ENCODE results near the gene FBXO31.
"Not testable (repeated sequence)": the region's sequence is repeated elsewhere in the genome, so short reads cannot be mapped to it uniquely, and the experiment has no call there.

The FBXO31 gene

GRCh38 chr16:87411375-87412271 is 28.0 kb upstream of the FBXO31 start:
- no peak for DNase-seq (ENCODE audit: low spot score)

- DNase-seq (ENCODE audit: low spot score), result no peak
Observed at GRCh38 chr16:87410968-87411367, 27.4 kb upstream of the FBXO31 start.

- no peak for DNase-seq (ENCODE audit: low spot score)
Observed at GRCh38 chr16:87410530-87410929, 27.0 kb upstream of the FBXO31 start.

- no peak for DNase-seq (ENCODE audit: low spot score)
Observed at GRCh38 chr16:87409781-87410180, 26.2 kb upstream of the FBXO31 start.

- no peak for DNase-seq (ENCODE audit: low spot score)
Observed at GRCh38 chr16:87409153-87409552, 25.6 kb upstream of the FBXO31 start.

- DNase-seq (ENCODE audit: low spot score), result no peak
Observed at GRCh38 chr16:87407511-87408112, 24.0 kb upstream of the FBXO31 start.

GRCh38 chr16:87406495-87407088 is 23.0 kb upstream of the FBXO31 start:
- no peak for DNase-seq (ENCODE audit: low spot score)

GRCh38 chr16:87404764-87405625 is 21.4 kb upstream of the FBXO31 start:
- DNase-seq (ENCODE audit: low spot score), result no peak

- no peak for DNase-seq (ENCODE audit: low spot score)
Observed at GRCh38 chr16:87395181-87395842, 11.7 kb upstream of the FBXO31 start.

- DNase-seq (ENCODE audit: low spot score), result no peak
Observed at GRCh38 chr16:87393680-87394055, 10.1 kb upstream of the FBXO31 start.

- DNase-seq (ENCODE audit: low spot score), result peak; percentile 47
Observed at GRCh38 chr16:87392821-87393679, 9.5 kb upstream of the FBXO31 start.

GRCh38 chr16:87391950-87392820 is 8.6 kb upstream of the FBXO31 start, which contains the start of gene MAP1LC3B:
TSS of gene MAP1LC3B (plus strand) at chr16:87392336. CDS start at chr16:87392428, 92 bp downstream.
- DNase-seq (ENCODE audit: low spot score), result peak; percentile 95

GRCh38 chr16:87391324-87391949 is 7.9 kb upstream of the FBXO31 start:
- DNase-seq (ENCODE audit: low spot score), result peak; percentile 70

GRCh38 chr16:87390641-87391323 is 7.2 kb upstream of the FBXO31 start:
- DNase-seq (ENCODE audit: low spot score), result no peak

- DNase-seq (ENCODE audit: low spot score), result not testable (repeated sequence)
Observed at GRCh38 chr16:87389914-87390313, 6.3 kb upstream of the FBXO31 start.

- peak; percentile 52 for DNase-seq (ENCODE audit: low spot score)
Observed at GRCh38 chr16:87389245-87389644, 5.7 kb upstream of the FBXO31 start.

- no peak for DNase-seq (ENCODE audit: low spot score)
Observed at GRCh38 chr16:87388818-87389134, 5.2 kb upstream of the FBXO31 start.

Measured in SK-N-DZ (cell line).